DMS 273 (cell line): ENCODE results near the gene ARHGEF37.
"Not testable (repeated sequence)": the region's sequence is repeated elsewhere in the genome, so short reads cannot be mapped to it uniquely, and the experiment has no call there.

Source experiments
- DNase-seq: peaks from one replicate; lab custom pipeline; 2025; ENCODE audit not compliant: unreplicated experiment; lab: John Stamatoyannopoulos, UW

The ARHGEF37 gene

DNA sequence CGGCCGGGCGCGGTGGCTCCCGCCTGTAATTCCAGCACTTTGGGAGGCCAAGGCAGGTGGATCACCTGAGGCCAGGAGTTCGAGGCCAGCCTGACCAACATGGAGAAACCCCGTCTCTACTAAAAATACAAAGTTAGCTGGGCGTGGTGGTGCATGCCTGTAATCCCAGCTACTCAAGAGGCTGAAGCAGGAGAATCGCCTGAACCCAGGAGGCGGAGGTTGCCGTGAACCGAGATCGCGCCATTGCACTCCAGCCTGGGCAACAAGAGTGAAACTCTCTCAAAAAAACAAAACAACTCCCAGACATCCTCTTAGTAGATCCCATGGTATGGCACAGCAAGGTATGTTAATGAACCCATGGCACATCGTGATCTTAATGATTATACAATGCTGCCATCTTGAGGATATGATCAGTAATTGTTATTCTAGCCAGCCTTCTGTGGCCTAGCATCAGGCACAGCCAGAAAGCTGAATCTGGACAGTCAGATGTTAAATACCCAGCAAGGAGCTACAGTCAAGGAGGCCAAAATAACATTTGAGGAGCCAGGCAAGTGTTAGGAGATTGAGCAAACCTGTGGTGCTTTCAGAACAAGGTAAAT, 16.7 kb upstream of the ARHGEF37 start:
- DNase-seq: peak; percentile 89

DNA sequence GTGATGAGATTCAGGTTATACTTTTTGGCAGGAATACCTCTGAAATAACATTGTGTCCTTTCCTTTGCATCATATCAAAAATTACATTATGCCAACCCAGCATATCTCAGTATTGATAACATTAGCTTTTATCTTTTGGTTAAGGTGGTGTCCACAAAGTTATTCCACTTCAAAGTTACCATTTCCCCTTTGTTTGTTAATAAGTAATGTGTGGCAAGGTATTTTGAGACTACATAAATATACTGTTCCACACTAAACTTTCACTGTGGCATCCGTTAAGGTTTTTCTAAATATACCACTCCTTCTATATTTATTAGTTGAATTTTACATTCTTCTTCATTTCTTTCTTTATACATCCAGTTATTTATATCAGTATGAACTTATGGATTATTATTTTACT, 14.1 kb upstream of the ARHGEF37 start:
- DNase-seq: no peak

DNA sequence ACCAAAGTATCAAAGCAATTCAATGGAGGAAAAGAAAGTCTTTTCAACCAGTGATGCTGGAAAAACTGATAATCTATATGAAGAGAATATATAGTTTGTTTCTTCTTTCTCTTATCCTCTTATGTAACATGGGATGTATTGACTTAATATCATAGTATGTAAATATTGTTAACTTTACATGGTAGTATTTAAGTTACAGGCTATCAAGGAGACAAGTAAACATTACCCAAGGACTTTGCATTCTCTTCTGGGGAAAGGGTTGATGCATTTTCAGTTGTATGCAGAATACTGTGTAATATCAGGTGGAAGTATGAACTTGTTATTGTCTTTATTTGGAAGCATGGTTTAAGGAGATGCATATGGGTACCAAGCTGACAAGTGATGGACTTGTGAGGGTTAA, 9.1 kb upstream of the ARHGEF37 start:
- no peak for DNase-seq

DNA sequence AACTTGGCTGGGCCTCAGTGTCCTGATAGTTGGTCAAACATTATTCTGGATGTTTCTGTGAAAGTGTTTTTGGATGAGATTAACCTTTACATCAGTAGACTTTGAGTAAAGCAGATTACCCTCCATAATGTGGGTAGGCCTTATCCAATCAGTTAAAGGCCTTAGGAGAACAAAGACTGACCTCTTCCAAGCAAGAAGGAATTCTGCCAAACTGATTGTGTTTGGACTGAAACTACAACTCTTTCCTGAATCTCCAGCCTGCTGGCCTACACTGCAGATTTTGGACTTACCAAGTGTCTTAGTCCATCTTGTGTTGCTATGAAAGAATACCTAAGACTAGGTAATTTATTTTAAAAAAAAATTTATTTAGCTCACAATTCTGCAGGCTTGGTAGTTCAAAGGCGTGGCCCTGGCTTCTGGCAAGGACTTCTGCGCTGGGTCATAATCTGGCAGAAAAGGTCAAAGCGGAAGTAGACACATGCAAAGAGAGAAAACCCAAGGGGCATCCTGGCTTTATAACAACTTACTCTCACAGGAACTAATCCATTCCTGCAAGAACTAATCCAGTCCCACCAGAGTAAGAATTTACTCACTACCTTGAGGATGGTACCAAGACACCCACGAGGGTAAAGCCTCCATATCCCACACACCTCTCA, 8.6 kb upstream of the ARHGEF37 start:
- no peak for DNase-seq

DNA sequence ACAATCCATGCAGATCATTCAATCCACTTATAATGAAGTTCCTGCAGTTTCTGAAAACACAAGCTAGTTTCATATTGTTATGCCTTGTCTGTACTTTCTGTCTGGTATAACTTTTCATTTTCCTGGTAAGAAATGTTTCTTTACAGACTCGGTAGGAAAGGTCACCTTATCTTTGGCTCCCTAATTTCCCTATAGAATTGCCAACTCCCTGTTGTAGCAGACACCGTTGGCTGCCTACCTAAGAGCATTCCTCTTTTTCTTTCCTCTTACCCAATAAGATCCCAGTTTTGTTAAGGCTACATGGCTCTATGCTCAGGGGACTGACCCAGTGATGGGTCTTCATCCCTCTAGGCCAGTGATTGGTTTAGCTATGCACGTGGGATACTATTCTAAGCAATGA, 6.2 kb upstream of the ARHGEF37 start:
- no peak for DNase-seq

DNA sequence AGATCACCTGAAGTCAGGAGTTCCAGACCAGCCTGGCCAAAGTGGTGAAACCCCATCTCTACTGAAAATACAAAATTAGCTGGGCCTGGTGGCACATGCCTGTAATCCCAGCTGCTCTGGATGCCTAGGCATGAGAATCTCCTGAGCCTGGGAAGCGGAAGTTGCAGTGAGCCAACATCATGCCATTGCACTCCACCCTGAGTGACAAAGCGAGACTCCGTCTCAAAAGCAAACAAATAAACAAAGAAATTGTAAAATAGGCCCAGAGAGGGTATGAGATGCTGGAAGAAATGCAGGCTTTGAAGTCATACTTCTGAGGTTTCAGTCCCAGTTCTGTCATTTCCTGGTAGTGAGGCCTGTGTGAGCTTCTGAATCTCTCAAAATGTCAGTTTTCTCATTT, 5.3 kb upstream of the ARHGEF37 start:
- DNase-seq: no peak

DNA sequence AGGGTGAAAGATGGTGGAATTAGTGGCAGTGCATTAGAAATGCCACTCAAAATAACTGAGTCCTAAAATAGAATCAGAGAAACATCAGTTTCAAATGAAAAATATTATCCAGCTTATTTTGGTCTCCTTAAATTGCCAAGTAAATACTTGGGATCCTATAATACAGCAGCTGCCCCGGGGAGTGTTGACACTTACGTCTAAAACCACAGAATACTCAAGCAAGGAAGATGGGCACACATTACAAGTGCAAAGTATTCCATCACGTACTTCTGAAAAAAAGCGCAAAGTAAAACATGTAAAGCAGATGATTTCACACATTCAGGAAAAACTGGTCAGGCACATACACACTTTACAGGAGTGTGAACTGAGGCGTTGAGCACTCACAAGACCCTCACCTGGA, 2.4 kb upstream of the ARHGEF37 start:
- no peak for DNase-seq

DNA sequence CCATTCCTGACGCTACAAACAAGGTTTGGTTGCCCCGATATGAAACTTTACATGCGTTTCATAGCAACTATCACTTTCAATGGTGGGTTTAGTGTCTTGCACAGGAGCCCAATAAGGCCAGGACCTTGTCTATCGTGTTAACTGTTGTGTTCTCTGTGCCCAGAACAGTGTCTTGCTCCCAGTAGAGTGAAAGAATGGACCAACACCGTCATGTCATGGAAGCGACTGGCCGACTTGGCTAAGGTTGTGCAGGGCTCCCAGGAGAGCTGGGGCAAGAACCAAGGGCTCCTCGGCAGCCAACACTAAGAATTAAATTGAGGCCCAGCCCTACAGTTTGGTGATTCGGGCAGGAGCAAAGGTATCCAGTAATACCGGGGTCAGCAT, 498 bp upstream of the ARHGEF37 start:
- no peak for DNase-seq

DNA sequence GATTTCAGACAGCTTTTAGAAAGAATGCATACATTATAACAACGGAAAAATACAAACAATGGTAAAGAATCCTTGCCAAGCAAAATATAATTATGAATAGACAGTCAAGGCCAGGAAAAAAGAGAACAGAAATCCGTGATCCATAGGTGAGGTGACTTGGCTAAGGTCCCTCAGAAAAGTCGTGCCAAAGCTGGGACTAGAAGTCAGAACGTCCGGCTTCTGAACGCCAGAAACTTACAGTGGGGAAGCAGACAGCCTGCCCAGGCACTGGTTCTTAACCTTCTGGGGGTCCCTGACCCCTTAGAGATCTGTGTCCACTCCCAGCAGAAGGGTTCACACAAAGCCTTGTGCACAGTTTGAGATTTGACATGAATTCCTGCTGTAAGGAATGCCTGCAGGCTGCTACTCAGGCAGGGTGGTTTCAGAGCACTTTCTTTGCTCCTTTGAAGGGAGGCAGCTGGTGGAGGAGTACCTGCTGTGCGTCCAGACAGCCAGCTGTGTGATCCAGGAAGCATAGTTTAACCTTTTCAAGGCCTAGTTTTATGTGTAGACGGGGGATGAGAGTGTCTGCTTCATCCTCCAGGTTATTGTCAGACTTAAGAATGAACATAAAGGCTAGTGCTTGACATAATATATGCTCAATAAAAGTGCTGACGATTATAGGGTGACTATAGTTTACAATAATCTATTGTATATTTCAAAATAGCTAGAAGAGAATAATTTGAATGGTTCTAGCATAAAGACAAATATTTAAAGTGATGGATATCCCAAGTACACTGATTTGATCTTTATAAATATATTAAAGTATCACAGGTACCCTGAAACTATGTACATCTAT, 852 bp downstream of the ARHGEF37 start:
- DNase-seq: peak; percentile 91

DNA sequence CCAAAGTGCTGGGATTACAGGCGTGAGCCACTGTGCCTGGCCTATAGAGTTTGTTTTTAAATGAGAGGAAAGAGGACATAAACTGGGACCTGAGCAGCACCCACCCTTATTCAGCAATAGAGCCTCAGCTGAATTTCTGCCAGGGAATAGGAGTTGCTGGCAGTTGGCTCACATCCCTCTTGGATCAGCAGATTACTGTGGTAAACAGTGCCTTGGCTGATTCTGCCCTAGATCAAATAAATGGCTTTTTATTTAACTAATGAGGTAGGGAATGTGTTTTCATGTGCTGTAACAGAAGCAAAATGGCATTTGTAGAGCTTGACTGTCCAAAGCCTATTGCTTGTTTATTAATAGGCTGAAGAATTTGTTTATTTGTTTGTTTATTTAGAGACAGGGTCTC, 2.1 kb downstream of the ARHGEF37 start:
- peak; percentile 64 for DNase-seq

DNA sequence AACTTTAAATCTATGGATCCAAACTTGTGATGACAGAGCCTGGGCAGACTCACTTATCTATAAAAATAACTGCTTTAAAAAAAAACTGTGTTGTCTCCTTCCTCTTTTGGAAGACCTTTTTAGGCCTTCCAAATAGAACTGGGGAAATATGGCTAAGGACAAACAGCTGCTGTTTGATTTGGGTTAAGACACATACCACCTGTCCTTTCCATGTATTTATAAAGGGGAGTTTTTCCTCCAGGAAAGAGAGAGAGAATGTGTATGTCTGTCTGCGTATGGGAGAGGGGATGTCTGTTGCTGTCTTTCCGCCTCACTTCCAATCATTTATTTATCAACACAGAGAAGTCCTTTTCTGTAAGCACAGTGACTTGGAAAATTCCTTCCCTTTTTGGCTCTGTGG, 2.8 kb downstream of the ARHGEF37 start:
- DNase-seq: peak; percentile 64

DNA sequence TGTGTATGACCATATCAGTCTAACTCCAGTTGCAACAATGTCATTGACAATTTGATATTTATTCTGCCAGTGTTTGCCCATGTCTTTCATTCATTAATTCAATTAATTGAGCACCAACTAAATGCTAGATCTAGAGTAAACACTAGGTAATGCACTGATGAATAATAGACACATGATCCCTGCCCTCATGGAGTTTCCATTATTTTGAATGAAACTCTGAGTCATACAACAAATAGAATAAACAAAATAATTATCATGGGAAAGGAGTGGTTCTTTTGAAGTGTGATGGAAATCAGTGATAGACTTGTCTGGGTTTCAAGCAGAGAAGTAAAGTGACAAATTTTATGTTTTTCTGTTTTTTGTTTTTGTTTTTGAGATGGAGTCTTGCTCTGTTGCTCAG, 4.6 kb downstream of the ARHGEF37 start:
- no peak for DNase-seq

DNA sequence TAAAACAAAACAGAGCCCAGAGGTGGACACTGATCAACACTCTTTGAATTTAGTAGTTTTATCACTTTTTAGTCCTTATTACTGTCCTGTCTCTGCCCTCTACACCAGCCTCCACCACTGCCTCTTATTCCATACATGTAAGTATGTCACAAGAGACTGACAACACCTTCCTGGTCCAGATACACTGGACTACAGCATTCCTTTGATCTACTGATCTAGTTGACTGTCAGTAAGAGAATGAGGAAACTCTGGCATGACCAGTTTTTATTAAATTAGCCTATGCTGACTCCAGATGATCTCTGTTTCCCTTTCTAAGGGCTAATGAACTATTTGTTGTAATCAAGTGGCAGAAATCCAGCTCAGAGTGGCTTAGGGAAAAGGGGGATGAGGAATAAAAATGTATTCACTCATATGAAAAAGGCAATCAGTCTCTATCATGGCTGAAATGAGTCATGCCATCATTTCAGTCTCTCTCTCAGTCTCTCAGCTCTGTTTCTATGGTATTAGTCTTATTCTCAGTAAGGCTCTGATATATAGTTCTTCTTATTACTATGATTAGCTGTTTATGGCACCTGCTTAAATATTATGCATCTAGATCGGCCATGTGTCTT, 5.5 kb downstream of the ARHGEF37 start:
- no peak for DNase-seq

DNA sequence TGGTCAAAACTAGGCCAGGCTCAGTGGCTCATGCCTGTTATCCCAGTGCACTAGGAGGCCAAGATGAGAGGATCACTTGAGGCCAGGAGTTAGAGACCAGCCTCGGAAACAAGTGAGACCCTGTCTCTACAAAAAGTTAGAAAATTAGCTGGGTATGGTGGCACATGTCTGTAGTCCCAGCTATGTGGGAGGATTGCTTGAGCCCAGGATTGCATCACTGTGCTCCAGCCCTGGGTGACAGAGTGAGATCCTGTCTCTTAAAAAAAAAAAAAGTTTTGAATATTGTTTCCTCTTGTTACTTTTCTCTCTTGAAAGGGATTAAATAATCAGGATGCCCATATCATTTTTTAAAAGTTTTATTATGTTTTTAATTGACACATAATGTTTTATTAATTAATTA, 7.6 kb downstream of the ARHGEF37 start:
- no peak for DNase-seq

DNA sequence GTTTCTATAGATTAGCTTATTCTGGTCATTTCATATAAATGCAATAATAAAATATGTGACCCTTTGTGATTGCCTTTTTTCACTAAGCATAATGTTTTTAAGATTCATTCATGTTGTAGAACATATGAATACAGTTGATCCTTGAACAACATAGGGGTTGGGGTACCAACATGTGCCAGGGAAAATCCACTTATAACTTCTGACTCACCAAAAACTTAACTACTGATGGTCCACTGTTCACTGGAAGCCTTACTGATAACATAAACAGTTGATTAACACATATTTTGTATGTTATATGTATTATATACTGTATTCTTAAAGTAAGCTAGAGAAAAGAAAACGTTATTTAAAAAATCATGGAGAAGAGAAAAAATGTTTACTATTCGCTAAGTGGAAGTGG, 12.1 kb downstream of the ARHGEF37 start:
- no peak for DNase-seq

DNA sequence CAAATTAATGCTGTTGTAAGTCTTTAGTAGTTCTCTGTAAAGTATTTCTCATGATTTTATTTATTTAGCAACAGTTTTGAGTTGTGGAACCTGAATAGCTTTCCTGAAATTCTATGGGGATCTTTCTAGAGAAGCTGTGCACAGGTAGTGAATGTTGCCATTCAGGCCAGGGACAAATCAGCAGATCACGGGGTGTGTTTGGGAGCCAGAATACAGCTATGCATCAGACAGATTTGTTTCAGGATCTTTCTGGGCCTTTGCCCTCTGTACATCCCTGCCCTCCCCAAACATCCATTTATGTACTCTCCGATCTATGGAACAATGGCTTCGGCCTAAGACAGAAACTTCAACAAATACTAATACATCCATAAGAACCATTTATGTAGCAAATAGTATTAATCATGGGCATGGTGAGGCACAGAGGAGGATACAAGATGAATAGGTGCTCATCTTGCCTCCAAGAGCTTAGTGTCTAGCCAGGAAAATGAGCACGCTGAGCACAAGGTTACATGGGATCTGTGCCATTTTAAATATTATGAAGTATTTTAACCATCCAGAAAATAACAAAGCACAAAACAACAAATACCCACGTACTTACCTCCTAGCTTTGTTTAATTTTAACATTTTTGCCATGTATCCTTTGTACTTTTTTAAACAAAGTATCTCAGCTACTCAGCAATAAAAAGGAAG, 13.1 kb downstream of the ARHGEF37 start:
- no peak for DNase-seq

DNA sequence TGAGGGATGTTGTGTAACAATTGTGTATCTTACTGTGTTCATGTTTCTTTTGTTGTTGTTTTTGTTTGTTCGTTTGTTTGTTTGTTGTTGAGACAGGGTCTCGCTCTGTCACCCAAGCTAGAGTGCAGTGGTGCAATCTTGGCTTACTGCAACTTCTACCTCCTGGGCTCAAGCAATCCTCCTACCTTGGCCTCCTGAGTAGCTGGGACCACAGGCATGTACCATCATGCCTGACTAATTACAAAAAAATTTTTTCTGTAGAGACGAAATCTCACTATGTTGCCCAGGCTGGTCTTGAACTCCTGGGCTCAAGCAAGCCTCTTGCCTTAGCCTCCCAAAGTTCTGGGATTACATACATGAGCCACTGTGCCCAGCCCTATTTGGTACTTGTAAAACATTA, 13.8 kb downstream of the ARHGEF37 start:
- DNase-seq: not testable (repeated sequence)

DNA sequence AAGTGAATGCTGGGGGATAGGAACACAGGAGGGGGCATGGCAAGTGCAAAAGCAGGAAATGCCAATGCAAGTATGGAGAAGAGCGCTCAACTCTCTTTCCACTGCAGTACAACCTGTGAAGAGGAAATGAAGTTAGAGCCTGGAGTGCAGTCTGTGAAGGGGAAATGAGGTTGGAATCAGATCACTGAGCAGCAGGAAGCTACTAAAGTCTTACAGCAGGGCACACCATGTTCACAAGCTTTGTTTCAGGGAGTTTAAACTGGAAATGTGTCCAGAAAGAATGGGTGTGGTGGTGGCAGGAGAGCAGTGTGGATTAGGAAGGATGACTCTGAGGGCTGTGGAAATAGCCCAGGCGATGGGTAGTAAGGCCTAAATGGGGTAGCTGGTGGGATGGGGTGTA, 15.4 kb downstream of the ARHGEF37 start:
- DNase-seq: no peak

DNA sequence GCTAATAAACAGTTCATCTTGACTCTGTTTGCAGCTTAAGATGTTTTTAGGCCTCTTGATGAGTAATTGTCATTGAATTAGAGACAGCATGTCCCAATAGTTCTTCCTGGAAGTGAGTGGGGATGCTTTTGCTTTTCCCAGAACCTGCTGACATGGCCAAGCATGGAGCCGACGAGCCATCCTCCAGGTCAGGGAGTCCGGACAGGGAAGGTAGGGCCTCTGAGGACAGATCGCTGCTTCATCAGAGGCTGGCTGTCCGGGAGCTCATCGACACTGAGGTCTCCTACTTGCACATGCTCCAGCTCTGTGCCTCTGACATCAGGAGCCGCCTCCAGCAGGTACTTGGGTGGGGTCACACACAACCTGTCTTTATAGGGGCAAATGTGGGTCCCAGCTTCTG, 16.3 kb downstream of the ARHGEF37 start:
- no peak for DNase-seq

DNA sequence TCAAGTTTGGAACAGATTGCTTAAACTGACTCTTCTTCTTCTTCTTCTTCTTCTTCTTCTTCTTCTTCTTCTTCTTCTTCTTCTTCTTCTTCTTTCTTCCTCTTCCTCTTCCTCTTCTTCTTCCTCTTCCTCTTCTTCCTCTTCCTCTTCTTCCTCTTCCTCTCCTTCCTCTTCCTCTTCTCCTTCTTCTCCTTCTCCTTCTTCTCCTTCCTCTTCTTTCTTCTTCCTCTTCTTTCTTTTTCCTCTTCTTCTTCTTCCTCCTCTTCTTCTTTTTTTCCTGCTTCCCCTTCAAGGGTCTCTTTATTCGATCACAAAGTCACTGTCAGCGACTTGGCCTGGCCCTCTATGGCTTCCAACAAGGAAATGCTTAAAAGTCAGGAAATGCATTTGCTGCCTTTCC, 16.9 kb downstream of the ARHGEF37 start:
- DNase-seq: not testable (repeated sequence)

DNA sequence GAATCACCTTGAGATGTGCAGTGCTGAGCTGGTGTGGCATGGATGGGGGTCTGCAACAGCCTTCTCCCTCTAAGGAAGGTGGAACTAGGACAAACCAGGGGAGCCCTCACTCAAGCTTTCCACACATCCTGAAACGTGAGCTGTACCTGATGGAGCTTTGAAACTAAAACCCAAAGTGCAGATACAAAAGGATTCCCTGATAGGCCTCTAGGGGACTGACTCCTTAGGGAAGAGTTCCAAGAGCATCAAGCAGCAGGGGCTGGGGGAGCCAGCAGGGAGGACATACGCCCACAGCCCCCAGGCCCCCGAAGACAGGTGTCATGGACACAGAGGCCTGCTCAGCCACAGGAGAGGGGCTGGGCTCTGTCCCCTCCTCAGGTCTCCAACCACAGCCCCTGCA, 17.7 kb downstream of the ARHGEF37 start:
- no peak for DNase-seq
